Peyer's patch (tissue), 4 donors: ENCODE data around the gene MLLT11.

Experiments used
- POLR2A ChIP-seq, 2 donors: fragments of 450-650 bp; IDR thresholded peaks; one replicate each; pipeline ENCODE4 v1.5.1; 2017; ENCODE audit warnings: antibody characterized with exemption in 2 of 2, mild to moderate bottlenecking in 2 of 2, moderate library complexity in 2 of 2
- TF ChIP-seq, protein P1 (sequence below), 6 experiments: fragments of 450-650 bp in 4 of 6; fragments of 200-600 bp in 2 of 6; sonication (generic) in 1 of 6; IDR thresholded peaks; one replicate each; pipeline ENCODE4 v1.5.1; 2017 to 2019; ENCODE audit warnings: antibody characterized with exemption in 6 of 6, mild to moderate bottlenecking in 3 of 6, moderate library complexity in 1 of 6

DNA sequence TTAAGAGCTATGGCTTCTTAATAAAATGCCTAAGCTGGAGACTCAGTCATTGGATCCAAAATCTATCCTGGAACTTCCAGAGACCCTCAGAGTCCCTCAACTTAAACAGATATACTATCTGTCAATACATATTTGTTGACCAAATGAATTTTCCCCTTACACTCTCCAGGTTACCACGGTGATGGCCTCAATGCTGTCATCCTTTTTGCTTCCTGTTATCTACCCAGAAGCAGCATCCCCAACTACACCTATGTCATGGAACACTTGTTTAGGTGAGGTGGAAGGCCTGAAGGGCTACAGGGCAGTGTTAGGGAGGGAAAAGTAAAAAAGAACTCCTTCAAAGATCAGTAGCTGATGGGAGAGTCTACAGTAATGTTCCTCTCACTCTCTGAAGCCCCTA, 17.0 kb upstream of the MLLT11 start:
- TF ChIP-seq, protein P1, sequence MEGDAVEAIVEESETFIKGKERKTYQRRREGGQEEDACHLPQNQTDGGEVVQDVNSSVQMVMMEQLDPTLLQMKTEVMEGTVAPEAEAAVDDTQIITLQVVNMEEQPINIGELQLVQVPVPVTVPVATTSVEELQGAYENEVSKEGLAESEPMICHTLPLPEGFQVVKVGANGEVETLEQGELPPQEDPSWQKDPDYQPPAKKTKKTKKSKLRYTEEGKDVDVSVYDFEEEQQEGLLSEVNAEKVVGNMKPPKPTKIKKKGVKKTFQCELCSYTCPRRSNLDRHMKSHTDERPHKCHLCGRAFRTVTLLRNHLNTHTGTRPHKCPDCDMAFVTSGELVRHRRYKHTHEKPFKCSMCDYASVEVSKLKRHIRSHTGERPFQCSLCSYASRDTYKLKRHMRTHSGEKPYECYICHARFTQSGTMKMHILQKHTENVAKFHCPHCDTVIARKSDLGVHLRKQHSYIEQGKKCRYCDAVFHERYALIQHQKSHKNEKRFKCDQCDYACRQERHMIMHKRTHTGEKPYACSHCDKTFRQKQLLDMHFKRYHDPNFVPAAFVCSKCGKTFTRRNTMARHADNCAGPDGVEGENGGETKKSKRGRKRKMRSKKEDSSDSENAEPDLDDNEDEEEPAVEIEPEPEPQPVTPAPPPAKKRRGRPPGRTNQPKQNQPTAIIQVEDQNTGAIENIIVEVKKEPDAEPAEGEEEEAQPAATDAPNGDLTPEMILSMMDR (IDR thresholded peaks at IDR 0.05): no peak
- no peak for TF ChIP-seq POLR2A (IDR thresholded peaks at IDR 0.05)
